HFFc6 (cell line): ENCODE measurements around the gene DCD. TPM values are rescaled to one million over a fixed set of nuclear protein-coding genes. Genes with fewer than 3 reads are reported as not detected.
"Not testable (repeated sequence)": the region's sequence is repeated elsewhere in the genome, so short reads cannot be mapped to it uniquely, and the experiment has no call there.

ENCODE experiments used
- DNase-seq: peaks from one replicate; pipeline ENCODE4 v3.0.0-alpha.2; 2018
- H3K27ac Mint-ChIP-seq: 2 replicates; pipeline ENCODE4 v1.8.0; 2020; ENCODE audit warnings: mild to moderate bottlenecking, mixed read lengths
- H3K27me3 Mint-ChIP-seq: 2 replicates; pipeline ENCODE4 v1.8.0; 2021; ENCODE audit warnings: mild to moderate bottlenecking, moderate library complexity, mixed read lengths; ENCODE audit not compliant: insufficient read depth
- H3K36me3 Mint-ChIP-seq: 2 replicates; pipeline ENCODE4 v1.8.0; 2021; ENCODE audit warnings: low read depth, mixed read lengths
- H3K4me1 Mint-ChIP-seq: 2 replicates; pipeline ENCODE4 v1.8.0; 2020; ENCODE audit warnings: low read depth, mixed read lengths
- H3K4me3 Mint-ChIP-seq: 2 replicates; pipeline ENCODE4 v1.8.0; 2020; ENCODE audit warnings: mild to moderate bottlenecking, moderate library complexity, mixed read lengths
- H3K9me3 Mint-ChIP-seq: 2 replicates; pipeline ENCODE4 v1.8.0; 2020; ENCODE audit warnings: mild to moderate bottlenecking, mixed read lengths
- total RNA-seq, 6 experiments: library from RNA; stranded (reverse); fragmentation: NEBNext Ultra II Directional; extraction: Animal tissue kit (Norgen Biotek cat#: 25700); gene quantifications; 2 replicates in 1 of 6; 3 replicates in 5 of 6; pipeline ENCODE4 v1.2.3, GENCODE V29; 2021
- TF ChIP-seq, protein P1 (sequence below): fragments of 200-600 bp; sonication (generic); IDR thresholded peaks from 2 replicates; pipeline ENCODE4 v1.5.0; 2021; ENCODE audit warnings: antibody characterized with exemption, mild to moderate bottlenecking

DCD gene
- total RNA-seq, 6 experiments from 2014 or later, result not detected

DNA sequence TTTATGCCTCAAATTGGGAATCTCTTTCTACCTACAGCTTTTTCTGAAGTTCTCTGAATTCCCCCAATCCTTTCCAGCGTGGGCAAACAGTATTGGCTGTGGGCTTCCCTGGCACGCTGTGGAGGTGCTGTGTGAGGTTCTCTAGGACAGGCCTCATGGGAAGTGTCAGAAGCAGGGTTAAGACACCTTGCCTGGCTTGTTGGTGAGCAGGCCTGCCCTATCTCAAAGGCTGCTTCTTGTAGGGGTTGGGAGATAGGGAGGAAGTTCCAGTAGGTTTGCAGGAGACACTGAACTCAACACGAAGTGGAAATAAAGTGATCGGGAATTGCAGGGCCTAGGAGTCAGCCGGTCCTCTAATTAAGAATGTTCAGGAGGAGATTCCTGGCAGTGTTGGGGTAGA lies 30.0 kb upstream of the DCD start:
- DNase-seq, result no peak
- no peaks in the 10 kb centered on the region for H3K36me3 Mint-ChIP-seq
- H3K27ac Mint-ChIP-seq, result no peak overlapping the region
- TF ChIP-seq, protein P1, sequence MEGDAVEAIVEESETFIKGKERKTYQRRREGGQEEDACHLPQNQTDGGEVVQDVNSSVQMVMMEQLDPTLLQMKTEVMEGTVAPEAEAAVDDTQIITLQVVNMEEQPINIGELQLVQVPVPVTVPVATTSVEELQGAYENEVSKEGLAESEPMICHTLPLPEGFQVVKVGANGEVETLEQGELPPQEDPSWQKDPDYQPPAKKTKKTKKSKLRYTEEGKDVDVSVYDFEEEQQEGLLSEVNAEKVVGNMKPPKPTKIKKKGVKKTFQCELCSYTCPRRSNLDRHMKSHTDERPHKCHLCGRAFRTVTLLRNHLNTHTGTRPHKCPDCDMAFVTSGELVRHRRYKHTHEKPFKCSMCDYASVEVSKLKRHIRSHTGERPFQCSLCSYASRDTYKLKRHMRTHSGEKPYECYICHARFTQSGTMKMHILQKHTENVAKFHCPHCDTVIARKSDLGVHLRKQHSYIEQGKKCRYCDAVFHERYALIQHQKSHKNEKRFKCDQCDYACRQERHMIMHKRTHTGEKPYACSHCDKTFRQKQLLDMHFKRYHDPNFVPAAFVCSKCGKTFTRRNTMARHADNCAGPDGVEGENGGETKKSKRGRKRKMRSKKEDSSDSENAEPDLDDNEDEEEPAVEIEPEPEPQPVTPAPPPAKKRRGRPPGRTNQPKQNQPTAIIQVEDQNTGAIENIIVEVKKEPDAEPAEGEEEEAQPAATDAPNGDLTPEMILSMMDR, result no peak
- H3K9me3 Mint-ChIP-seq, result no peaks in the 10 kb centered on the region
- H3K4me1 Mint-ChIP-seq, result no peaks in the 10 kb centered on the region
- peaks cover 6% of the 10 kb centered on the region; the same call in 1 of the 2 replicates for H3K27me3 Mint-ChIP-seq
- H3K4me3 Mint-ChIP-seq, result no peak overlapping the region

DNA sequence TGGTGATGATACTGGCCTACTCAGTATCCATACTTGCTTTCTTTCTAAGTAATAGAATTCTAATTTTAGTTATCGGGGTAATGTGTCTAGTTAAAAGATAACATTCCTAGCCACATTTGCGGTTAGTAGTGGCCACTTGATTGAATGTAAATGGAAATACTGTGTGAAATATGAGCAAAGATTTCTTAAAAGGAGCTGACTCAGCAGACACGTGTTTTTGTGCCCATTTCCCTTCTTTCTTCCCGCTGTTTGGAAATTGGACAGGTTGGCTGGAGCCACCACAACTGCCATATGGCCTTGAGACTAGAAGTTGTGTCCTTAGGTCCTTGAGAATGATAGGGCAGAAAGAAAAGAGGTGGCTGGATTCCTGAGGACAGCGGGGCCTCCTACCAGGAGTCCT lies 19.8 kb upstream of the DCD start:
- H3K27me3 Mint-ChIP-seq, result no peaks in the 10 kb centered on the region
- no peaks in the 10 kb centered on the region for H3K36me3 Mint-ChIP-seq
- H3K9me3 Mint-ChIP-seq, result no peaks in the 10 kb centered on the region
- TF ChIP-seq, protein P1, result no peak
- no peaks in the 10 kb centered on the region for H3K4me1 Mint-ChIP-seq
- no peak overlapping the region for H3K4me3 Mint-ChIP-seq
- H3K27ac Mint-ChIP-seq, result no peak overlapping the region
- DNase-seq, result no peak

DNA sequence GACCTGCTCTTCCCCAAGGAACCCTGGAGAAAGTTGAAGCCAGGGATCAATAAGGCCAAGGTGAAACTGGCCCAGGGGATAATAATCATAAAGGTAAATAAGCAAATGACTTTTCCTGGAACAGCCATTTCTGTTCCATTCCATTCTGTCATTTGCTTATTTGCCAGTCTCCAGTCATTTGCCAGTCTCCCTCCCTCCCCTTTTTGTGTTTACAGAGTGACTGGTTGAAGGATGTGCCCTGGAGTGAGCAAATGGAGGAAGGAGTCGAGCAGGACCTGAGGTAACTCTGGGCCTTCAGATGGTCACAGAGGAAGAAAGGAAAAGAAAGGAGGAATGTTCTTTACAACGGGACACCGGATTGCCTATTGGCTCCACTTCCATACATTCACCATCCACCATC lies 17.8 kb upstream of the DCD start:
- Mint-ChIP-seq H3K27ac (no peak overlapping the region), H3K9me3 (no peaks in the 10 kb centered on the region)
- TF ChIP-seq, protein P1, result no peak

DNA sequence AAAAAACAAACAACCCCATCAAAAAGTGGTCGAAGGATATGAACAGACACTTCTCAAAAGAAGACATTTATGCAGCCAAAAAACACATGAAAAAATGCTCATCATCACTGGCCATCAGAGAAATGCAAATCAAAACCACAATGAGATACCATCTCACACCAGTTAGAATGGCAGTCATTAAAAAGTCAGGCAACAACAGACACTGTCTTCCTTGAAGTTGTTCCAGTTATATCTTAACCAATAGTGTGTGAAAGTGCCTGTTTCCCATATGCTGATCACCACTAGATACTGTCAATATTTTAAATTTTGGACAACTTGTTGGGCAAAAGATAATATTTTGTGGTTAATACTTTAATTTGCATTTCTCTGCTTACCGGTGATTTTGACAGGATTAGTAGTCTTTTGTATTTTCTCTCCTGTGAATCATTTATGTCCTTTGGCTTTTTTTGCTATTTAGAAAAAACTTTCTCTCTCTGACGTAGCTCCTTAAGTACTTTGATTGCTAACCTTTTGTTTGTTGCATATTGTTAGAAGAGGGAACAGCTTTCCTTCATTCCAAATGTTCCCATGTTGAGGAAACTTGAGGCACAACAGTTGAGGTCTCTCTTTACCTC lies 17.0 kb upstream of the DCD start:
- H3K4me1 Mint-ChIP-seq, H3K9me3 Mint-ChIP-seq, H3K27me3 Mint-ChIP-seq, DNase-seq, H3K4me3 Mint-ChIP-seq, H3K27ac Mint-ChIP-seq, H3K36me3 Mint-ChIP-seq: not testable (repeated sequence)

More for the DNA sequence above, 17.8 kb upstream of the DCD start:
- no peak for DNase-seq
- H3K27me3 Mint-ChIP-seq, result no peaks in the 10 kb centered on the region; the same call in 1 of the 2 replicates
- H3K36me3 Mint-ChIP-seq, result no peaks in the 10 kb centered on the region
- H3K4me1 Mint-ChIP-seq, result no peaks in the 10 kb centered on the region
- H3K4me3 Mint-ChIP-seq, result no peak overlapping the region

DNA sequence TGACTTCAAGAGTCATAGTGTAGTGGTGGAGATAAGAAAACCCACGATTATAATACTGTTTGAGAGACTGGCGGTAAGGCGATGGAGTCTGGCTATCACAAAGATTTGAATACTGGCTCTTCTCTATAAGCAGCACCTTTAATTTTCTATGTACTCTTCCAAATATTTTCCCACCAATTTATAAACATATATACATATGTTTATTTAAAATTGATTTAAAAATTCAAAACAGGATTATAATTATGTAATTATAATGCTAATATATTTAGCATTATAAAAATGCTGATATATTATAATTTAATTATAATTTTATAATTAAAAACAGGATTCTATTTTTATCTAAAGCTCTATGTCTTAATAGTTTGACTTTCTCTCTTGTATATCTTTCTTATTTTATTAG lies 15.4 kb upstream of the DCD start:
- peaks cover 2% of the 10 kb centered on the region for H3K27me3 Mint-ChIP-seq
- no peak overlapping the region for H3K27ac Mint-ChIP-seq
- no peaks in the 10 kb centered on the region for H3K36me3 Mint-ChIP-seq
- no peaks in the 10 kb centered on the region for H3K4me1 Mint-ChIP-seq
- no peaks in the 10 kb centered on the region for H3K9me3 Mint-ChIP-seq
- TF ChIP-seq, protein P1, result no peak
- DNase-seq, result no peak
- H3K4me3 Mint-ChIP-seq, result no peak overlapping the region

DNA sequence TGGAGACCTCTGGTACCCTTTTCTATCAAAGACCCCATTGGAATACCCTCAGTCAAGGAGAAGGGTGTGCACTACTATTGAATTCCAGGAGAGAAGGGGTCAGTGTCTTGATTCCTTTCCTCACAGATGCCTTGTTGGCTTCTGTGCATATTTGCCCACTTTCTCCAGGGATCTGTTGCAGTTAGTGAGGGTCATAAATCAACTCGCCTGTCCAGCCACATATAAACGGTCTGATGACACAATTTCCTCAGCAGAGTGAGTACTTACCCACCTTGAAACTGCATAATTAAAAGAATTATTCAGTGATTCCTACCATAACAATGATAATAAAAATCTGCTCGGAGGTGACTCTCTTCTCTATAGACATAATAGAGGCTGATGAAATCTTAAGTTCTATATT lies 13.9 kb upstream of the DCD start:
- H3K27me3 Mint-ChIP-seq, result peaks cover 3% of the 10 kb centered on the region
- TF ChIP-seq, protein P1, result no peak
- no peak overlapping the region for H3K4me3 Mint-ChIP-seq
- no peaks in the 10 kb centered on the region for H3K9me3 Mint-ChIP-seq
- H3K4me1 Mint-ChIP-seq, result no peaks in the 10 kb centered on the region
- H3K27ac Mint-ChIP-seq, result no peak overlapping the region
- H3K36me3 Mint-ChIP-seq, result no peaks in the 10 kb centered on the region
- DNase-seq, result no peak
